Ovary (tissue), 3 donors: ENCODE data around the gene RAB8A.

Experiments used
- CTCF ChIP-seq, 3 donors: fragments of 450-650 bp in 2 of 3; fragments of 200-600 bp in 1 of 3; IDR thresholded peaks; one replicate each; pipeline versions ENCODE4 v1.5.1 to v1.8.0; 2016 to 2022; ENCODE audit warnings: antibody characterized with exemption in 3 of 3, mild to moderate bottlenecking in 1 of 3
- POLR2A ChIP-seq: fragments of 450-650 bp; IDR thresholded peaks from one replicate; pipeline ENCODE4 v1.6.1; 2017; ENCODE audit warnings: antibody characterized with exemption, mild to moderate bottlenecking, moderate library complexity
- donor health status: DM: no; HTN: no; CAD: no.

- TF ChIP-seq CTCF (IDR thresholded peaks at IDR 0.05) (no peak), POLR2A (no peak)
Measured at GRCh38 chr19:16142032-16142580, 30.4 kb downstream of the RAB8A start.
